Measurements from ENCODE around the gene MCHR2.

The MCHR2 gene

DNA sequence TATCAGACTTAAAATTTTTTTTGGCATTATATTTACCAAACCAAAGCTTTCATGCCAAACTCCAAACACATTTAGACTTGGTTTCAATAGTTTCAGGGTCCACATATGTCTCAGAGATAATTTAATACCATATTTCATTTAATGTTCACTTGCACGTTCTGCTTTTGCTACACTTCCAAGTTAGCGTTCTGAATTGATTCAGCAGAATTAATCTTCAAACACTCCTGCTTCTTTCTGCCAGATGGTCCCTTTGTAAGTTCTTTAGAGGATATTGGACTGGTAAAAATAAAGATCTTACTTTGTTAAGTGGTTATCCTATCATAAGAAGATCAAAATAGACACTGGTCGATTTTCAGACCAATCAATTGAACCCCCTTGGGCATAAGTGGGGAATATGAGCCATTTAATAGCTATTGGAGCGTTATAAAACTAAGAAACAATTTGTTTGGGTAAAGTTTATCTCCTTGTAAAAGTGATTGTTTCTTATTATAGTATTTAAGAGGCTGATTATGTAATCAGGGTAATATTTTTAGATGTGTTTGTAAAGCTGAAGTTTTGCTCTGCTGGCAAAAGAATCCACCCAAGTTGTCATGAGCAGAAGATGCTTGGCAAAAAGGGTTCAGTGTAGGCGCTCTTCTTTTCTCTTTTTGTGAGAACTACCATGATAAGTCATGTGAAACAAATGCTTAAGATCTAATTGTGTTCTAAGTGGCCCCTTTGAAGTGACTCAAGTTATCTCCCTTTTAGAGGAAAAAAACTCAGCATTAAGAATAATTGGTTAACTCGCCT, 92.2 kb downstream of the MCHR2 start:
- FAIRE-seq, result no peak

DNA sequence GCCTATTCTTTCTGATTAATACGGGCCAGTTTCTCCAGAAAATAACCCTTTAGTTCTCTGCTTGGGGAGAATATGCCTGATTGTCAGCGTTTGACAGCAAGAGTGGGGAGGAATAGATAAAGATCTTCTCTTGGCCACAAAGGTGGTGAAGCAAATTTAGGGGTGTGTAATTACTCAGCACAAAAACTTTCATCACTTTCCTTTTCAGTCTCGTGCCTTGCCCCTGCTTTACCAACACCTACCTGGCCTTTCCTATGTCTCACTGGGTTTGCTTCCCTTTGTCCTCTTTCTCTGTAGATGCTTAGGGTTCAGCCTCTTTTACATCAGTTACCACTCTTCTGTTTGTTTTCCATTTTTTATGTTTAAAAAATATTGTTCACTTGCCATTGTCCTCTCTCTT, 99.2 kb downstream of the MCHR2 start:
- FAIRE-seq, result no peak

DNA sequence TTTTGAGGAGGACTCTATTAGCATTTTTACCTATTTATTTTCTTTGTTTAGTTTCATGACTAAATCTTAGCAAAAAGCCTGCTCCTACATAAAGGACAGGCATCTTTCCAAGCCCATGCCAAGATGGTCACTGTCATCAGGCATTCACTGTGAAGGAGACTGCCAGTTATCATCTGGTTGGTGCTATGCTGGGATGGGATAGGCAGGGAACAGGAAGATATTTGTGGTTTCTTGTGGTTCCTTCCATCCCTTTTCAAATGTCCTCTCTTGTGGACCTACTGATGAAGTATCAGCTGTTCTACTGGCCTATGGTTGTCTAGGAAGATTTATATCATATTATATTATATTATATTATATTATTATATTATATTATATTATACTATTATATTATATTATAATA, 107.0 kb downstream of the MCHR2 start:
- FAIRE-seq, result no peak

DNA sequence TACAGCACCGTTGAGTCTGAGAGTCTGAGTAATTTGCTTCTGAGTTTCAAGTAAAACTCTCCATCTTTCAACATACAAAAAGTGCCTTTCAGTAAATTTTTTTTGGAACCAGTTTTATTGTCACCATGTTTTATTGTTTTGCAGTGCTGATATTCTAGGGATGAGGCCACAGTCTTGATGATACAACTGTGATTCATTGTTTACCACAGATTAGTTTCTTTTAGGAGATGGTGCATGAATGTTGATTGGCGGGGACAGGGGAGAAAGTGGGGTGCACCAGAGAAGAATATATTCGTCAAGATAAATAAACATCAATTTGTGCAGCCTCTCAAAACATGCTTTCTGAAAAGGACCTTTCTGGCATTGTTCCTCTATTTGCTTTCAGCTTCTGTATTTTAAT, 109.0 kb downstream of the MCHR2 start:
- FAIRE-seq, result no peak

DNA sequence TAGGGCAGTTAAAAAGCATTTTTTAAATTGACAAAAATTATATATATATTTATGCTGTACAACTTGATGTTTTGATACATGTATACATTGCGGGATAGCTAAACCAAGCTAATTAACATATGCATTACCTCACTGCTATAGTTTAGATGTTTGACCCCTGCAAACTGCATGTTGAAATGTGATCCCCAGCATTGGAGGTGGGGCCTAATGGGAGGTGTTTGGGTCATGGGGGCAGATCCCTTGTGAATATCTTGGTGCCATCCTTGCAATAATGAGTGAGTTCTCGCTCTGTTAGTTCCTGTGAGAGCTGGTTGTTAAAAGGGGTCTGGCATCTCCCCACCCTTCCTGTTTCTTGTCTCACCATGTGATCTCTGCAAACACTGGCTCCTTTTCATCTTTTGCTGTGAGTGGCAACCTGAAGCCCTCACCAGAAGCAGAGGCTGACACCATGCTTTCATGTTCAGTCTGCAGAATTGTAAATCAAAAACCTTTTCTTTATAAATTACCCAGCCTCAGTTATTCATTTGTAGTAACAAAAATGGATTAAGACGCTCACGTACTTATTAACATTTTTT, 111.8 kb downstream of the MCHR2 start:
- FAIRE-seq, result no peak

DNA sequence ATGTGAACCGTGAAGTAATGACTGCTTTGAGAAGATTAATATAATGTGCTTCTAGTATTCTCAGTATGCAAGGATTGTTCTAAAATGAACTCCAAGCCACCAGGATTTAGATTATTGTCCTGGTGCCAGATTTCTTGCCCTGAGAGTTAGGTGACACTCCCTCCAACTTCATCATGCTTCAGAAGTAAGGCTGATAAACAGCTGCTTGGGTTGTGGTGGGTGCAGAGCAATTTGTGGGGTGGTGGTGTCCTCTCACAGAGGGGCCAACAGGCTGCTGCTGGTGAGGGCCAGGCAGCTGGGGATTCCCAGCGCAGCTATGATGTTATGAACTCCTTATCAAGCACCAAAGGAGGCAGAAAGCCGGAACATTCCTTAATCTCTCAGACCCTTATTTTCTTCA, 114.6 kb downstream of the MCHR2 start:
- FAIRE-seq, result no peak

DNA sequence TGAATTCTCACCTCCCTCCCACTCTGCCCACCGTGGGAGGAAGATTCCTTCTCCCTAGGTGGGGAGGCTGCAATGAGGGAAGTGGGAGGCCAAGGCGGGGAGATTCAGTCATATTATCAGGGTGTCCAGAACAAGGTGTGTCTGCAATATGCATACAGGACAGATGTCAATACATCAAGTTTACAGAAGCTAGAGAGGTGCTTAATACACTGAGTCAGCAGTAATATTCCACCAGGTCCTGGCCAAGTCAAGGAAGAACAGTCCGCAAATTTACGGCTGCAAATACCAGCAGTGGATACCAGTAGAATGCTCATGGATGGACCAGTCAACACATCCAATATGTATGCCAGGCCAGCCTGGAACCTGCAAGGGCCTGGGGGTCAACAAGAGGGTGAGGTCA, 119.0 kb downstream of the MCHR2 start:
- no peak for FAIRE-seq

DNA sequence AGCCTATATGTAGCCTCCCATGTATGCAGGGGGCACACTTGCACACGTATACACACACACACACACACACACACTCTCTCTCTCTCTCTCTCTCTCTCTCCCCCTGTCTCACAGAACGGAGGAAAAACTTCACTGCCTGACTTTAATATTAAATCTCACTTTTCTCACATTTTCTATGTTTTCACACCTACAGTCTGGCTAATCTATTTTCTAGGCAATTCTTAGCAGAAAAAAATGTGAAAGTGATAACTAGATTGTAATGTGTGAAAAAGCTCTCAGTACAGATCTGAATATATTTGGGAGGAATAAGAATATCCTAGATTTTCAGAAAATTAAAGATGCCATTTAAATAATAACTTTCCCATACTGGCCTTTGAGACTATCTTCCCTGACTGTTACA, 120.9 kb downstream of the MCHR2 start:
- FAIRE-seq, result no peak

DNA sequence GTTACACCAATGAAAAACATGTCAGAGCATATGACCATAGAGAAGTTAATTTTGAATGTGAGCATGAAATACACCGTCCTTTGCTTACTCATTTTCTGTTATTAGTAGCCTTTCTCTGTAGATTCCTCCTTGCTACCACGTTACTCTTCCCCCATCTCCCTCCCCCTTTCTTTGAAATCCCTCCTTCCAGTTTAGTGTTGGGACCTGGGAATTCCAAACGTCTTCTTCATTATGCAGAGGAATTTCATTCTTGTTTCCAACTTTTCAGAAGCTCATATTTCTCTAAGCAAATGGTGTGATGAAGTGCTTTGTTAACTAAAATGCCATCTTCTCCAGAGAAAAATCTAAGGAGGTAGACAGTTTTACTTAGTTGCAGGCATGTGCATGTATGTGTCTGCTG, 122.4 kb downstream of the MCHR2 start:
- no peak for FAIRE-seq

Measured in G401.6 (cell line).